Measurements from ENCODE around the gene KDM5C. TPM values are rescaled to one million over a fixed set of nuclear protein-coding genes. Genes with fewer than 3 reads are reported as not detected.
A peak's percentile ranks its signal among the peaks of the same experiment; 100 is the strongest.

KDM5C gene
- total and polyA plus RNA-seq, 9 of the 15 experiments (the other 6 are each of a cell fraction or from before 2014, with no cell fraction given) = 0.62 to 136 (median 52.4) TPM

- no TSS peak for BruUV-seq (replicated peaks)
- DNase-seq (ENCODE audit: extremely low read depth in 1 of 4, low spot score in 3 of 4) = no peak
- no peaks in the 10 kb centered on the region for H3K9me3 ChIP-seq (replicated peaks; ENCODE audit: control insufficient read depth, insufficient read depth, low read depth, low read length)
- POLR2A ChIA-PET = interaction anchor here (0.5 to 1.0 kb wide), 2 partner anchors 8 to 12 kb away, joined by 3 read pairs; partner anchors contain the start of gene IQSEC2
- H3K27me3 ChIP-seq (ENCODE audit: control insufficient read depth in 2 of 2, insufficient read depth in 2 of 2, low read length in 2 of 2) = no peaks in the 10 kb centered on the region
- no peak overlapping the region for H3K4me3 ChIP-seq
- in situ Hi-C loops (cut with MboI) (no loop called here), intact Hi-C loops (cut with micrococcal nuclease) (no loop called here)
- H4K20me1 ChIP-seq (replicated peaks; ENCODE audit: control insufficient read depth, insufficient read depth, low read length) = no peaks in the 10 kb centered on the region
- no peaks in the 10 kb centered on the region for H3K9me1 ChIP-seq (ENCODE audit: control insufficient read depth, insufficient read depth, low read length)
- peaks cover 2% of the 10 kb centered on the region; the same call in 1 of the 3 replicates for H3K36me3 ChIP-seq (ENCODE audit: control insufficient read depth, insufficient read depth, low read length)
- ATAC-seq = no peak
- H3K79me2 ChIP-seq (ENCODE audit: control insufficient read depth, insufficient read depth, low read length) = no peaks in the 10 kb centered on the region
- WGBS (ENCODE audit: insufficient coverage, low coverage, missing lambda C conversion rate) = 70% methylated on average over 10 of the region's 14 CpGs
- CTCF ChIA-PET (ENCODE audit: low intra/inter-chr PET ratio) = no interaction called here
- no peak overlapping the region for H3K9ac ChIP-seq (ENCODE audit: insufficient read depth in 1 of 2, low read depth in 2 of 2, low read length in 2 of 2)
- no peak overlapping the region for H3K27ac ChIP-seq (ENCODE audit: extremely low read depth, low read depth, low read length)
- no peak overlapping the region for H2AFZ ChIP-seq (ENCODE audit: low read depth, low read length)
- no peak overlapping the region for H3K4me2 ChIP-seq (ENCODE audit: insufficient read depth, low read length)
- no peak for FAIRE-seq
- peak; percentile 49; the same call in 1 of the 2 replicates for TF ChIP-seq ZSCAN29 (IDR thresholded peaks at IDR 0.05)
- no peak for TF ChIP-seq HNRNPLL (IDR thresholded peaks at IDR 0.05; ENCODE audit: low read depth, low read length, poor library complexity, severe bottlenecking)
- TF ChIP-seq REST (IDR thresholded peaks at IDR 0.05; ENCODE audit: borderline replicate concordance) = 0 out of 2 replicates have a peak, but pooled peaks have one; percentile 18
- no peak for TF ChIP-seq REST (CRISPR knock-in tag; IDR thresholded peaks at IDR 0.05; ENCODE audit: low read depth)
- no peak for TF ChIP-seq CLOCK (CRISPR knock-in tag; IDR thresholded peaks at IDR 0.05; ENCODE audit: borderline replicate concordance)
- peaks cover 15 to 28% of the 10 kb centered on the region in 2 experiments; a peak in 3 of 5 replicates for H3K4me1 ChIP-seq (replicated peaks in 1 of 2; ENCODE audit: control insufficient read depth in 2 of 2, insufficient read depth in 2 of 2, low read length in 2 of 2)
Measured at GRCh38 chrX:53269536-53270107, 44.6 kb upstream of the KDM5C start.
